ENCODE data around the gene SLC25A21. TPM values are rescaled to one million over a fixed set of nuclear protein-coding genes. Genes with fewer than 3 reads are reported as not detected.

SLC25A21 gene
- total RNA-seq, 2 experiments from 2014 or later = not detected

DNA sequence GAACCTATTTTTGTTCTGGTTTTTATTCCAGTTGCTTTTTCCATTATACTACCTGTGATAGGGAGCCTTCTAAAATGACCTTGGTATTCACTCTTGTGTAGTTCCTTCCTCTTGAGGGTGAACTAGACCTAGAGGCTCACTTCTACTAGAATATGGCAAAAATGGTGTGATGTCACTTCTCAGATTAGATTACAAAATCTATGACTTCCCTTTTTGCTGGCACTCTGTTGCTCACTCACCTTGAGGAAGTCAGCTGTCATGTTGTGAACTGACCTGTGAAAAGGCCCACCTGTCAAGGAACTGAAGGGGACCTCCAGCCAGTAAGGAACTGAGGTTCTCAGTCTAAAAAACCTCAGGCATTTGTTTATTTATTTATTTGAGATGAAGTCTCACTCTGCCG is 31.0 kb upstream of the SLC25A21 start:
- DNase-seq = no peak
- Mint-ChIP-seq H3K9me3 (peaks cover 9% of the 10 kb centered on the region), H3K36me3 (ENCODE audit: low read depth) (no peaks in the 10 kb centered on the region), H3K4me3 (no peak overlapping the region), H3K4me1 (ENCODE audit: low read depth) (no peaks in the 10 kb centered on the region), H3K27me3 (no peaks in the 10 kb centered on the region), H3K27ac (no peak overlapping the region)
- ATAC-seq = no peak
- POLR2A ChIA-PET = no interaction called here
- CTCF ChIA-PET = no interaction called here
- TF ChIP-seq, protein P1, sequence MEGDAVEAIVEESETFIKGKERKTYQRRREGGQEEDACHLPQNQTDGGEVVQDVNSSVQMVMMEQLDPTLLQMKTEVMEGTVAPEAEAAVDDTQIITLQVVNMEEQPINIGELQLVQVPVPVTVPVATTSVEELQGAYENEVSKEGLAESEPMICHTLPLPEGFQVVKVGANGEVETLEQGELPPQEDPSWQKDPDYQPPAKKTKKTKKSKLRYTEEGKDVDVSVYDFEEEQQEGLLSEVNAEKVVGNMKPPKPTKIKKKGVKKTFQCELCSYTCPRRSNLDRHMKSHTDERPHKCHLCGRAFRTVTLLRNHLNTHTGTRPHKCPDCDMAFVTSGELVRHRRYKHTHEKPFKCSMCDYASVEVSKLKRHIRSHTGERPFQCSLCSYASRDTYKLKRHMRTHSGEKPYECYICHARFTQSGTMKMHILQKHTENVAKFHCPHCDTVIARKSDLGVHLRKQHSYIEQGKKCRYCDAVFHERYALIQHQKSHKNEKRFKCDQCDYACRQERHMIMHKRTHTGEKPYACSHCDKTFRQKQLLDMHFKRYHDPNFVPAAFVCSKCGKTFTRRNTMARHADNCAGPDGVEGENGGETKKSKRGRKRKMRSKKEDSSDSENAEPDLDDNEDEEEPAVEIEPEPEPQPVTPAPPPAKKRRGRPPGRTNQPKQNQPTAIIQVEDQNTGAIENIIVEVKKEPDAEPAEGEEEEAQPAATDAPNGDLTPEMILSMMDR (IDR thresholded peaks at IDR 0.05) = no peak
- intact Hi-C loops (cut with micrococcal nuclease) = no loop called here

- TF ChIP-seq, protein P1 (IDR thresholded peaks at IDR 0.05) = no peak
- peaks cover 9% of the 10 kb centered on the region for H3K9me3 Mint-ChIP-seq
- DNase-seq = no peak
- ChIA-PET POLR2A (no interaction called here), CTCF (interaction anchor here (2.0 kb wide), 1 partner anchor 28 kb away, joined by 7 read pairs; no protein-coding TSS in a partner anchor)
- H3K36me3 Mint-ChIP-seq (ENCODE audit: low read depth) = no peaks in the 10 kb centered on the region
- H3K27ac Mint-ChIP-seq = no peak overlapping the region
- no peak overlapping the region for H3K4me3 Mint-ChIP-seq
- no peak for ATAC-seq
- H3K27me3 Mint-ChIP-seq = peaks cover 5% of the 10 kb centered on the region
- H3K4me1 Mint-ChIP-seq (ENCODE audit: low read depth) = peaks cover 2% of the 10 kb centered on the region
- intact Hi-C loops (cut with micrococcal nuclease) = no loop called here
These were observed 30.4 kb upstream of the SLC25A21 start for GRCh38 chr14:37202812-37203211.

GRCh38 chr14:37202265-37202664 is 29.9 kb upstream of the SLC25A21 start:
- no peak for DNase-seq
- intact Hi-C loops (cut with micrococcal nuclease) = no loop called here
- POLR2A ChIA-PET = no interaction called here

GRCh38 chr14:37201724-37202123 is 29.3 kb upstream of the SLC25A21 start:
- intact Hi-C loops (cut with micrococcal nuclease) = no loop called here
- CTCF ChIA-PET = interaction anchor here (2.0 kb wide), 1 partner anchor 29 kb away, joined by 7 read pairs; no protein-coding TSS in a partner anchor
- H3K27me3 Mint-ChIP-seq = peaks cover 10% of the 10 kb centered on the region

More at GRCh38 chr14:37202265-37202664, 29.9 kb upstream of the SLC25A21 start:
- peaks cover 6% of the 10 kb centered on the region for H3K4me1 Mint-ChIP-seq (ENCODE audit: low read depth)
- TF ChIP-seq, protein P1 (IDR thresholded peaks at IDR 0.05) = no peak
- H3K4me3 Mint-ChIP-seq = no peak overlapping the region
- no peak for ATAC-seq
- no peak overlapping the region for H3K27ac Mint-ChIP-seq
- CTCF ChIA-PET = interaction anchor here (2.0 kb wide), 1 partner anchor 28 kb away, joined by 7 read pairs; no protein-coding TSS in a partner anchor
- H3K36me3 Mint-ChIP-seq (ENCODE audit: low read depth) = no peaks in the 10 kb centered on the region
- H3K27me3 Mint-ChIP-seq = peaks cover 9% of the 10 kb centered on the region
- H3K9me3 Mint-ChIP-seq = peaks cover 9% of the 10 kb centered on the region

DNA sequence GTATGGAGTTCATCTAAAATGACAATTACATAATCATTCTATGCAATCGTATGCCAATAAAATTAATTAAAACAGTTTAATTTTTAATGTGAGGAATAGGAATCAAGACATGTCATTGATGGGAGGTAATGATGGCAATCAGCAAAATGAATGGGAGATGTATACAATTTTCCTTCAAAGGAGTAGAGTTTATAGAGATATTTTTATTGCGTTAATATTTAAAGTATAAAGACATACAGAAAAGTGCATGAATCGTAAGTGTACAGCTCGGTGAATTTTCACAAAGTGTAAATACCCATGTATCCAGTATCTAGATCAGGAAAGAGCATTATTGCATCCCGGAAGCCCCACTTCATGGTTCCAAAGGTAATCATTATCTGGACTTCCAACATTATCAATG is 26.5 kb upstream of the SLC25A21 start:
- POLR2A ChIA-PET = no interaction called here
- intact Hi-C loops (cut with micrococcal nuclease) = no loop called here
- H3K27me3 Mint-ChIP-seq = peaks cover 13% of the 10 kb centered on the region
- H3K9me3 Mint-ChIP-seq = peaks cover 1% of the 10 kb centered on the region
- no peaks in the 10 kb centered on the region for H3K36me3 Mint-ChIP-seq (ENCODE audit: low read depth)
- H3K27ac Mint-ChIP-seq = no peak overlapping the region
- no peak for DNase-seq
- H3K4me3 Mint-ChIP-seq = no peak overlapping the region
- CTCF ChIA-PET = no interaction called here
- TF ChIP-seq, protein P1 (IDR thresholded peaks at IDR 0.05) = no peak
- no peak for ATAC-seq
- H3K4me1 Mint-ChIP-seq (ENCODE audit: low read depth) = peaks cover 7% of the 10 kb centered on the region

More at GRCh38 chr14:37201724-37202123, 29.3 kb upstream of the SLC25A21 start:
- no peak for DNase-seq
- Mint-ChIP-seq H3K27ac (no peak overlapping the region), H3K9me3 (peaks cover 9% of the 10 kb centered on the region), H3K36me3 (ENCODE audit: low read depth) (no peaks in the 10 kb centered on the region), H3K4me1 (ENCODE audit: low read depth) (peaks cover 7% of the 10 kb centered on the region), H3K4me3 (no peak overlapping the region)
- TF ChIP-seq, protein P1 (IDR thresholded peaks at IDR 0.05) = no peak
- POLR2A ChIA-PET = no interaction called here
- no peak for ATAC-seq

Data from activated CD8-positive, alpha-beta T cell treated with anti-CD3 and anti-CD28 coated beads for 36 hours (primary cell).